Measurements from ENCODE around the gene BMAL1.

Gene BMAL1

DNA sequence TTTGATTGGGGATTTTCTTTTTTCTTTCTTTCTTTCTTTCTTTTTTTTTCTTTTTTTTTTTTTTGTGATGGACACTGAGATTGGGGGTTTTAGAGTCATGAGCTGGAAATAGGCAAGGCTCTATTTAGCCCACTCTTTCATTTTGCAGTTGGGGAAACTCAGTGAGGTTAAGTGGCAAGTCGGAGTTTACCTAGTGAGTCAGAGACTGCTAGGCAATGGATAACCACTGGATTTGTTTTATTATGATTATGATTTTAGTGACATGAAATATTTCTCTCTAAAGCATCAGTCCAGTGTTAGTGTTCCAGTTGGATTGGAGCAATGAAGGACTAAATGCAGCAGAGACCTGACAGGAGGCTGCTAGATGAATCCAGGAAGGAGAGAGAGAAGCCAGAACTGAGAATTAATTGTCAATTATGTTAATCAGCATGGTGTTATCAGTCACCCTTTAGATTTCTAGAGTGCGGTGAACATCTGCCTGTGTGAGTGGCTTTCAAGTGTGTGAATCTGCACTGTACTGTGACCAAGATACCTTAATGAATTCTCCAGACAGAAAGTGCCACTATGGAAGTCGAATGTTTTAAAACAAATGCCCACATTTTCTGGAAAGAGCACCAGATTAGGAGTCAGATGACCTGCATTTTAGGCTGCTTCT is 10.9 kb downstream of the BMAL1 start:
- no peak overlapping the region for H3K27ac ChIP-seq
- no peak for DNase-seq (ENCODE audit: low read depth, low spot score)

DNA sequence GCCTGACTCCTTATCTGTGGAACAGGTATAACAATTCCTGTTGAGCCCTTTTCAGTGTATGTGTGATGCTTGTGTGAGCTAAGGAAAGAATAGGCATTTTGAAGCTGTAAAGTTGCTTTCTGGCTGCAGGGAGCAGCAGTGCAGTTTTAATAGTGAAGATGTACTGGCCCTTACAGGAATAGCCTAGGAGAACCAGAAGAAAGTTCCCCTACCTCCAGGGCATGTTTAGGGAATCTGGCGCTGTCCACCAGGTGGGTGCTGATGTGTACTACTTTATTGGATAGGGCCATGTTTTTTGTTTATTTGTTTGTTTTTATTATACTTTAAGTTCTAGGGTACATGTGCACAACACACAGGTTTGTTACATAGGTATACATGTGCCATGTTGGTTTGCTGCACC is 11.5 kb downstream of the BMAL1 start:
- no peak overlapping the region for H3K27ac ChIP-seq
- DNase-seq (ENCODE audit: low read depth, low spot score), result no peak

DNA sequence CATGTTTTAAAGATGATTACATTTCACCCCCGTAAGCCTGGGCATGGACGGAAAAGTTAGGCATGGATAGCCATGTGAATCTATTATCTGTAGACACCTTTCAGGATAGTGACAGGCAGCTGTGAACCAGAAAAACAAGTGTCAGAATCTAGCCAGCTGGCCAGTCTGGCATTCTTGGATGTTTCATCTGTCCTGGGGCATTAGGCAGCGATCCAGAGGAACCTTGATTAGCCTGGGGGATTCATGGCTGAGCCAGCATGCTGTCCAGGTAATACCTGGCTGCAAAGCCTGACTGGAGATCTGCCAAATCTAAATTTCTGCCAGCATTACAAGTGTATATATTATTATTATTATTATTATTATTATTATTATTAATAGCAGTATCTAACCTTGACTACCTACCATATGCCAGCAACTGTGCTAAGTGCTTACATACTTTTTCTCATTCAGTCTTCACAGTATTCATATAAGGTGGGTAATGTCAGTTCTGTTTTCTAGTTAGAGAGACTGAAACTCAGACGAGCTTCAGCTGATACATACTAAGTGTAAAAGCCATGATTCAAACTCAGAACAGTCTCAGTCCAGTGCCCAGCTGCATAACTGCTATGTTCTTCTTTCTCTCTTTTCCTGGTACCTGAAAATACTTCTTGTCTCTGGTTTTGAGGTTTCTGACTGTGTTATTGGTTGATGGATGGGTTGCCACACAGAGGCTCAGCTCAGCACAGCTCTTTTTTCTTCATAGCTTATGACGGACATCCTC is 12.8 kb downstream of the BMAL1 start:
- H3K27ac ChIP-seq, result no peak overlapping the region
- no peak for DNase-seq (ENCODE audit: low read depth, low spot score)

DNA sequence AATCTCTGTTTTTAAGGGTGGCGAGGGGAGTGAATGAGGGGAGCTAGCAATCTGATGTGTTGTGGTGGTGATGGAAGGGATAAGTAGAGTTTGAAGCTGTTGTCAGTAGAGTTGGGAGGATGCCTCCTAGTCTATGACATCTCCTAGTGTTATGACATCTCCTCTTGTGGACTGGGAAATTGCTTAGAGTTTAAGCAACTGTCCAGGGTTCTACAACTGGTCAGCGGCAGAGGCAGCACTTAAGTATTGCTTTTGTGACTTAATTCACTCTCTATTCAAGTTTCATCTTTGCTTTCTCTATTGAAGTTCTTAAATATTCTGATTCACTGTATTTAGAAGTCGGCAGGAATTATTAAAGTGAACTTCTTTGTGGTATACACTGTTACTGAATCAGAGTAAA is 13.8 kb downstream of the BMAL1 start:
- H3K27ac ChIP-seq, result no peak overlapping the region
- DNase-seq (ENCODE audit: low read depth, low spot score), result no peak

DNA sequence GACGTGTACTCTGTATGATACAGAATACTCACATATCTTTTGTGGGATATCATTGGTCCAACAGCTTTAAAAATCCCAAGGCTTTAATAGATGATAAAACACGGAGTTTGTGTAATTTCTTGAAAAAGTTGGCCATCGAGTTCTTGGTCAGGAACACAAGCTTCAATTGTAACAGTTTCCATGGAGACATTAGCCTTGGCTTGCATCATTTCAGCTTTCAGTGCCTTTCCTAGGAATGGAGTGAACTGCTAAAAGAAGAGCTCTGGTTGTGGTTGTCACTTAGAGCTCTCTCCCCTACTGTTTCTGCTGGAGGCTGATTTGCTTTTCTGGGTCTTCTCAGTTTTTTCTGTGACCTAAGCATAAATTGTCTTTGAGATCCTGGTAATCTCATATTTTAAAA is 14.2 kb downstream of the BMAL1 start:
- no peak overlapping the region for H3K27ac ChIP-seq
- DNase-seq (ENCODE audit: low read depth, low spot score), result no peak

DNA sequence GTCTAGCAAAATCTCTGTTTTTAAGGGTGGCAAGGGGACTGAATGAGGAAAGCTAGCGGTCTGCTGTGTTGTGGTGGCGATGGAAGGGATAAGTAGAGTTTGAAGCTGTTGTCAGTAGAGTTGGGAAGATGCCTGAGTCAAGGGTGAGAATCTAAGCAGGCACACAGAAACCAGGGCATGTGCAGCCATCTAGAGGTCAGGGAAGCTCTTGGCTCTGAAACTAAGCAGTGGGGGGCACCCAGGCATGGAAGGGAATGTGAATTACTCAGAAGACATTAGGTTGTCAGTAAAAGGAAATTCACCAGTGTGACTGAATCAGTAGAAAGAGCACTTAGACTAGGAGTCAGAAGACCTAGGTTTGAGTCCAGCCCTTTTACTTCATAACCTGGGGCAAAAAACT is 15.4 kb downstream of the BMAL1 start:
- DNase-seq (ENCODE audit: low read depth, low spot score), result no peak
- no peak overlapping the region for H3K27ac ChIP-seq

DNA sequence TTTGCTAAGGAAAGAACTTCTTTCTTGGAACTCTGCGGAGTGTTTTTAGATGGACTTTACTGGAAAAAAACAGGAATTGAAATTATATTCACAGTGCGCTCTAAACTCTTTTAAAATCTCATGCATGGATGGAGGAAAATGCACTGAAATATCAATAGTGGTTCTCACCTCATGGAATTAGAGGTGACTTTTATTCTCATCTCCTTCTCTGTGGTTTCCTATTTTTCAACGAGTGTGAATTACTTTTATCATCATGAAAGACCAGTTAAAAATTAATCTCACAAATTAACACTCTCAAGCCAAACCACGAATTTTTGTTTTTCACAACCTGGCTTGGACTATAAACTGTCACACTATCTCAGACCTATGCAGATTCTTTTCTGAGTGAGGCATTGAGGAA is 16.6 kb downstream of the BMAL1 start:
- no peak for DNase-seq (ENCODE audit: low read depth, low spot score)
- no peak overlapping the region for H3K27ac ChIP-seq

DNA sequence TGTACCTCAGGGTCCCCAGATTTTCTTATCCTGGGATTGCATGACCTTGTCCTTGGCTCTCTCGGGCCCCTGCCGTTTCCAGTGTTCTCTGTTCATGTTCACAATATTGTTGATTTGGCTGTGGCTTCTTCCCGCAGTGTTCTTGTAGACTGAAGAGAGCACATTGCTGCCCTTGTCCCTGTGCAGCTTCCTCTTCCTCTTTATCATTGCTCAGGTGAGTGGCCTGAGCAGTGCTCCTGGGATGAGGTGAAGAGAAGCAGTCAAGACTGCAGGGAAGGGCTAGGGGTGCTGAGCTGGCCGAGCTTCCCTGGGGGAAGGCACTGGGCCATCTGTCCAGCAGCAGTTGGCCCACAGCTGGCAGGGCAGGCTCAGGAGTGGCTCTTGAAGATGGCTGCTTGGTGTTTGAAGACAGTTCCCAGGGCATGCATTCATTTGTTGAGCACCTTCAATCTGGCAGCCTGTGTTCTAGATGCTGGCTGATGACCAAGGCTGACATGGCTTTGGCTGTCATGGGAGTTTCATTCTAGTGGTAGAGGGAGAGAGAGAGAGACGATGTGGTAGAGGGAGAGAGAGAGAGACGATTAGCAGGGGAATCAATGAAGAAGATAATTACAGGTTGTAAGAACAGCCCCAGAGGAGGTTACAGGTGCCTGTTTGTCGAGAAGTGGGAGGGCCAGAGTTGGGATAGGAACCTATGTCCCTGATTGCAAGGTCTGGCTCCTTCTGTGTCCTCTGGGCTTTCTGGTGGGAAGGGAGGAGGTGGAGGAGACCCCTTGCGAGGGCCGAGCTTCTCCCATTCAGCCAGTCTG is 17.4 kb downstream of the BMAL1 start:
- no peak overlapping the region for H3K27ac ChIP-seq
- DNase-seq (ENCODE audit: low read depth, low spot score), result no peak

DNA sequence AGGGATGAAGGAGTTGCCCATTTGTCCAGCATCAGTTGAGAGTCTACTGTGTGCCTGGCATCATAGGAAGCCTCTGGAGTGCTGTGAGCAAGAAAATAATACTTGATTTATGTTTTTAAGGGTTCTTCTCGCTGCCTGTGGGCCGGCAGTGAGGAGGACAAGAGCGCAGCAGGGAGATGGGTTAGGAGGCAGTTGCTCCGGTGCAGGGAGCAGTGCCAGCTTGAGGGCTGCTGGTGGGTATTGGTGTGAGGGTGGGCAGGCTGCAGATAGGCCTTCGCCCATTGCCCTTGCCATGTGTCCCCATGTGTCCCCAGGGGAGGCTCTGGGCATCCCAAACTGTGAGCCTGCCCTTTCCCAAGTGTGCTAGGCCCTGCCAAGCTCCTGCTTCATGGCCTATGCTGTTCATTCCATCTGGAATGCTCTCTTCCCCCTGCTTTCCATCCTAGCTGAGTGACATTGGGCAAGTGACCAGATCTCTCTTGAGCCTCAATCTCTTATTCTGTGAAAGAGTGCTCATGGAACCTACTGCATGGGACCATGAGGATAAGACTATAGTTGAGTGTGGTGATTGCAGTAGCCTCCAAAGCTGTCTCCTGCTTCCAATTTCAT is 19.8 kb downstream of the BMAL1 start:
- H3K27ac ChIP-seq, result no peak overlapping the region
- DNase-seq (ENCODE audit: low read depth, low spot score), result no peak

DNA sequence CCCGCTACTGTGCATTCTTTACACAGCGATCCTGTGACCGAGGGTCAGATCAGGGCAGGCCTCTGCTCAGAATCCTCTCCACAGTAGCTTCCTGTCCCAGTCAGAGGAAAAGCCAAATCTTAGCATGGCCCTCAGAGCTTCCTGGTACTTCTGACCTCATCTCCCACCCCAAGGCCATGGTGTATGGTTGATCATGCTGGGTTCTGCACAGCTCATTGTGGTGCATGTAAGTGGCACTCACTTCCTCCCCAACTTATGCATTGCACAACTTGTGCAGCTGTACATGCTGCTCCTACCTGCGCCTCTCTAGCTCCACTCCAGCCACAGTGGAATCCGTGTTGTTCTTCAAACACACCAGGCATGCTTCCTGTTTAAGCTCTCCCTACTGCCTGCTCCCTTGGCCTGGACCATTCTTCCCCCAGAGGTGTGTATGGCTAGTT is 20.3 kb downstream of the BMAL1 start:
- no peak overlapping the region for H3K27ac ChIP-seq
- DNase-seq (ENCODE audit: low read depth, low spot score), result no peak

DNA sequence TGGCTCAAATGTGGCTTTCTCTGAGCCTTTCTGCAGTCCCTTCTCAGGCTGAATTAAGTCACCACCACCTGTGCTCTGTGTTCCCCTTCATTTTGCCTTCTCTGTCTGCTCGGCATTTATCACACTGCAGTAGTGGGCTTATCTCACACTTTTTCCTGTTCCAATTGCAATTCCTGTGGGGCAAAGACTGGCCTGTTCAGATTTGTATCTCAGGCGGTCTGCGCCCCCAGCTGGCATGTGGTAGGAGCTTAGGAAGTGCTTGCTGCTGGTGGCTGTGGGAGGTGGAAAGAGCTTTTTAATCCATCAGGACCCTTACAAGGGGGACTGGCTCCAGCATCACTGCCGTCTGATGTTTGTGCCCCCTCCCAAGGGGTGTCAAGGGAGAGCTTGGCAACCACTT is 21.2 kb downstream of the BMAL1 start:
- DNase-seq (ENCODE audit: low read depth, low spot score), result no peak
- H3K27ac ChIP-seq, result no peak overlapping the region

DNA sequence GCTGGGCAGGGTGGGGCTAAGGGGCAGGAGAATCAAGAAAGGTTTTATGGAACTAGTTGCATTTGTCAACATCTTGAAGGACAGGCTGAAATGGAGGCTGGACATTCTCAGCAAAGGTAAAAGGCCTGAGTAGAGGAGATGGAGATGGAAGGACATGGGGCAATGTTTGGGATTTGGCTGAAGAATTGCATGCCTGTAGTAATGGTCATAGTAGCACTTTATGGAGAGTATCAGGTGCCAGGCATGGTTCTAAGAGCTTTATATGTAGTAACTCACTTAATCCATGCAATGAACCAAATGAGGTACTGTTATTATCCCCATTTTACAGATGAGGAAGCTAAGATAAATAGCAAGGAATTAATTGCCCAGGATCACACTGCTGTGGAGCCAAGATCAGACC is 23.9 kb downstream of the BMAL1 start:
- H3K27ac ChIP-seq, result no peak overlapping the region
- DNase-seq (ENCODE audit: low read depth, low spot score), result no peak

DNA sequence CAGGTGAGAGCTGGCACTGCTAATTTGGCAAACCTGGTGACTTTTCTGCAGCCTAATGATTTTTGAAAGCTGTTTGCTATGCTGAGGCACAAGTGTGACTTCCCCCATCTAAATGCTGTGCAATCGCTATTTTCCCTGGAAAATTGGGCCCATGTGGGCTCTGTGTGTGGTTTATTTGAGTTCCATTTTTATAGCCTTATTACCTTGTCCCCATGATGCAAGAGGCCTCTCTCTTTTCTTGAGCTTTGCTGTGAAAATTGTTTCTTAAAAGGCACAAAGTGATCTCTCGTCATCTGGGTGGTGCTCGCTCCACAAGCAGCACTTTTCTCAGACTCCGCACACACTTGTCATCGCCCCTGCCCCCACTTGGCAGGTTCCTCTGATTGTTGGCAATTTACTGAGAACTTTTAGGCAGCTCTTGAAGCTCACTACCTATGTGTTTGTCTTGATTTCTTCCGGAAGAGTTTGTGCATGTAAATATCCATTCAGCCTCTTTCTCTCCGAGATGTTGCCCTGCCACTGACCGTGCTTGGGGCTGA is 24.9 kb downstream of the BMAL1 start:
- no peak overlapping the region for H3K27ac ChIP-seq
- DNase-seq (ENCODE audit: low read depth, low spot score), result no peak

DNA sequence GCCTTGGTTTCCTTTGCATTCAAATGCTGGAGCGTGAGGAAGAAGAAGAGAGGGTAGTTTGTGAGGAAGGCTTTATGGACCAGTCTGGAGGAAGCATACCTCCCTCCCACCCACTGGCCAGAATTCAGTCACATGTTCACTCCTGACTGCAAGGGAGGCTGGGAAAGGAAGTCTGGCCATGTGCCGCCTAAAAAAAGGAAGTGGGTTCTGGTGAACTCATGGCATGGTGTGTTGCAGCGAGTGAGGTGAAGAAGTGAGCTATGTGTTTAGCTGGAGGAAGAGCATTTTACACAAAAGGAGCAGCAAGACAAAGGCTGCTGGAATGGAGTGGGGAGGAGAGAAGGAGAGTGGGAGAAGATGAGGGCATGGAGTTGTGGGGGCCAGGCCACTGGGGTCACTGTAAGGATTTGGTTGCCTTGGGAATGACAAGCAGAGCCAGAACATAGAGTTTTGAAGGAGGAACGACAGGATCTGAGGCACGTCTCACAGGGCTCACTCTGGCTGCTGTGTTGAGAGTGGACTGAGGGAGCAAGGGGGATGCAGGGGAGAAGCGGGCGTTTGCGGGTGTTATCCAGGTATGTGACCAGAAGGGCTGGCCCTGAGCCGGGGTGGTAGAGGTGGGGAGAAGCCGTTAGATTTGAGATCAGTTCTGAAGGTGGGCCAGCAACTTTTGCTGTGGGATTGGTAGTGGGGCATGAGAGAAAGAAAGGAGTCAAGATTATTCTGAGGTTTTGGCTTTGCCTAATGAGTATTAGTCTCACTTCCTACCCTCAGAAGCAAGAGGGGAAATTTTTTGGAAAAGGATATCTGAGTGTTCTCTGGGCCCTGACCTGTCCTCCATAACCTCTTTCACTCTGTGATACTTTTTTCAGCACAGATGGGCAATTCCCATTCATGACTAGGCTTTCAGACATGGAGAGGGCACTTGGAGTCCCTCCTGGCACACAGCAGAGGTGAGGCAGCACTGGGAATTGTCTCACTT is 26.4 kb downstream of the BMAL1 start:
- H3K27ac ChIP-seq, result no peak overlapping the region
- no peak for DNase-seq (ENCODE audit: low read depth, low spot score)

DNA sequence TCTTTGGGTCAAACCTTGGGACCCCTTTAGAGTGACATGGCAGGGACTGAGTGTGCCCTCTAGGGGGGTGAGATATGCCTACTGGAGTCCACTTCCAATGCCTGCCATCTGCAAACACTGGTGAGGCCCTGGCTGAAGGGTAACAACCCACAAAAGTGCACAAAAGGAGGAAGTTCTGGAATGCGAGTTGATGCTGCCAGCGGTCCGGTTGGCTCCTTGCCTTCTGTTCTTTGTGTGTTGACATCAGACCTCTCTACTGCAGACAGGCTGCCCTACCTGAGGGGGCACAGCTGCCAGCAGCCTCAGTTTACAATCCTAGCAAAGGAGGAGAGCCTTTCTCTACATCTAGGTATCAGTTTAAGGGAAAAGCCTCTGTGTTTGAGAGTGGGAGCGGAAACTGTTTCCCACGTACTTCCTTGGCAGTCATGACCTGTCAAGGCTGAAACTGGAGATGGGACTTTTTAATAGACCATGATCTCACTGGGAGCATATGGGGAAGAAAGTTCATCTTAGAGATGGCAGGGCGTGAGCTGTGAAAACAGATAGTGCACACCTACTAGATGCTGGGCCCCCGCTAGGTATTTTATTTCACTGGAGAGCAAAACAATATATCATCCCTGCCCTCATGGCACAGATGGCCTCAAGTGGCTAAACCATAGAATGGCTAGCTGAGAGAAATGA is 27.2 kb downstream of the BMAL1 start:
- no peak for DNase-seq (ENCODE audit: low read depth, low spot score)
- H3K27ac ChIP-seq, result no peak overlapping the region

DNA sequence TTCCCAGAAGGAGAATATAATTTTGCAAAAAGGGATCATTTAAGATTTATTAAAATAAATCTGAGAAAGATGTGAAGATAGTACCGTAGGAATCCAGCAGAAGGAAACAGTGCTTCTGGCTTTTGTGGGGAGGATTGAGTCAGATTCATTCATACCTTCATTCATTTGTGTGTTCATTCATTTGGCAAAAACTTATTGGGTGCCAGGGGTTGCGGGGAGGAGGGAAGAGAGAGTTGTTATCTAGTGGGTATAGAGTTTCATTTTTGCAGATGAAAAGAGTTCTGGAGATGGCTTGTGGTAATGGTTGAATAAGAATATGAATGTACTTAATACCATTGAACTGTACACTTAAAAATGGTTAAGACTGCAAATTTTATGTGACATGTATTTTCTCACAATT is 31.1 kb downstream of the BMAL1 start:
- no peak overlapping the region for H3K27ac ChIP-seq
- no peak for DNase-seq (ENCODE audit: low read depth, low spot score)

DNA sequence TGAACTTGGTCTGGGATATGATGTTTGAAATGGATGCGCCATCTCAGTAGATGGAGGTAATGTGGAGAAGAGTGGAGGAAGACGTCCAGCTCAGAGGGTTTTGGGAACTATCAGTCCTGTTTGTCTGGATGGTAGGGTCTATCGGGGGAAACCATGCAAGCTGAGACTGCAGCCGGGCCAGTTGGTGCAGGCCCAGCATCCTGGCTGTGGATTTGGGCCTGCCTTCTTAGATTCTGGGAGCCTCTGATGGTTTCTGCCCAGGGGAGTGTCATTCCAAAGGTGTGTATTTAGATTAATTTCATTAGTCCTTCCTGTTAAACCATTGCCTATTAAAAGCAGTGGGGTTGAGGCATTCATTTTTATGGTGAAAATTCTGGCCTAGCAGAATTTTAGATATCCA is 31.6 kb downstream of the BMAL1 start:
- H3K27ac ChIP-seq, result no peak overlapping the region
- no peak for DNase-seq (ENCODE audit: low read depth, low spot score)

DNA sequence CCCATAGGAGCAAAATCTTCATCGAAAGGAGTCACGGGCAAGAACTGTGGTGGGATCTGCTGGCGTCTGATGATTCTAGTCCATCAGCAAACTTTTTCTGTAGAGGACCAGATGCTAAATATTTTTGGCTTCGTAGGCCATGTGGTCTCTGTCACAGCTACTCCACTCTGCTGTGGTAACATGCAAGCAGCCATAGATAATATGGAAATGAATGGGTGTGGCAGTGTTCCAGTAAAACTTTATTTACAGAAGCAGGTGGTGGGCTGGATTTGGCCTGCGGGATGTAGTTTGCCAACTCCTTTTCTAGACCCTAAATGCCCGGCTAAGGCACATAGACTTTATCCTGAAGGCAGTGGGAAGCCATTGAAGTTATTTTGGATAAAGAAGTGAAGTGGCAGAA is 32.9 kb downstream of the BMAL1 start:
- H3K27ac ChIP-seq, result no peak overlapping the region
- no peak for DNase-seq (ENCODE audit: low read depth, low spot score)

DNA sequence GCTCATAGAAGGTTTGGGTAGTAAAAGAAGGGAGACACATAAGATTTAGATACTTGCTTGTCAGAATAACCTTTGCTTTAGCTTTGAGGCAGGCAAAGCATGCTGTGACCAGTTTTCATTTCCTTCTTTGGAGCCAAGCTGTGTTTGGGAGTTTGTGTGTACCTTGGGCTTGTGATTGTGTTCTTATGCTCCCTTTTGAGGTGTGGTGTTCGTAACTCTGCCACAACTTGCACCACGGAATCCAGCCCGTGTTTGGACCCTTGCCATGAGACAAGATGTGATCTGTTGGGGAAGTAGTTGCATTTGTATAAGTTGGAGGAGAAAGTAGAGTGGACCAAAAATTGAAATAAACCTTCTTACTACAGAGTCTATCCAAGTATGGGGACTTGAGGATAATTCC is 34.0 kb downstream of the BMAL1 start:
- peak overlapping the region; percentile 9 for H3K27ac ChIP-seq

More for the DNA sequence above, 34.0 kb downstream of the BMAL1 start:
- DNase-seq (ENCODE audit: low read depth, low spot score), result no peak

All from epithelial cell of prostate (primary cell).